GM19099 (cell line): ENCODE data around the gene GYG2.

Experiments used
- POLR2A ChIP-seq: IDR thresholded peaks from 3 replicates; pipeline ENCODE4 v1.6.1; 2011; ENCODE audit warnings: low read depth; ENCODE audit not compliant: insufficient read length; ENCODE audit errors: extremely low read depth

The GYG2 gene

DNA sequence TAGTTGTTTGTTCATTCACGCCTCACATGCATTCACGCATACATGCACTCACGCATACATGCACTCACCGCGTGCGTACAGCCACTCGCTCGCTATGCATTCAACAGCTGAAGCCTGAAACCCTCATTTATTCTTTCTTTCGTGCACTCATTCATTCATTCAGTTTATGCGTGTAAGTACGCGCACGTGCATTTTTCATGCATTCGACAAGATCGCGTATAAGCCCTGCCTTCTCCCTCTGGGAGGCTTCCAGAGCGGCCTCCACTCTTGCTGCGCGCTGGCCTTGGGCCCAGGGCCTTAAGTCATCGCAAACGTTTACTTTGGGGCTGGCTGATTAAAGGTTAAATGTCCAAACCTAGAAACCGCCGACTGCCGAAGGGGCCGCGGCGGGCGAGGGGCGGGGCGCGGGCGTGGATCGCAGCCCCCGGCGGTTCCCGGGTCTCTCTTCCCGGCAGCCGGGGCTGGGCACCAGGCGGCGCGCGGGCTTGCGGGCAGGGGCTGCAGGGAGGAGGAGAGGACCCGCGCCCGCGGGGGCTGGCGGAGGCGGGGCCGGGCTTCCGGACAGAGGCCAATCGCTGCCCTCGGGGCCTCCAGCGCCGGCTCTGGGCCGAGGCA lies at the start of gene GYG2:
GYG2 (plus strand) TSS at position 587 of the 615 bp plus-strand sequence. CDS start 1,259 bp downstream, outside the sequence.
- no peak for TF ChIP-seq POLR2A

DNA sequence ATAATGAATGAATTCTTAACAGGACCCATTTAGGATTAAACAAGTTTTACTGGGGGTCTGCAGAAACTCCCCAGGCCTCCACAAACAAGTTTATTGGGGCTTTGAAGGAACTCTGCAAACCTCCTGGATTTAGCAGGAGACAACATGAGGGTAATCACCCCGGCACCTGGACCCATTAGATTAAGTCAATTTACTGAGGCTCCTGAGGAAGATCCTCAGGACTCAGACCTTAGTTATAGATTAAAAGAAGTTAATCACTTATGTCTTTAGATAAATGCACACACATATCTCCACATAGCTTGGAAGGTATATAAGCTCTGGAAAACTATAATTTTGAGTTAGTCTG lies 47.5 kb upstream of the GYG2 start:
- TF ChIP-seq POLR2A = no peak

DNA sequence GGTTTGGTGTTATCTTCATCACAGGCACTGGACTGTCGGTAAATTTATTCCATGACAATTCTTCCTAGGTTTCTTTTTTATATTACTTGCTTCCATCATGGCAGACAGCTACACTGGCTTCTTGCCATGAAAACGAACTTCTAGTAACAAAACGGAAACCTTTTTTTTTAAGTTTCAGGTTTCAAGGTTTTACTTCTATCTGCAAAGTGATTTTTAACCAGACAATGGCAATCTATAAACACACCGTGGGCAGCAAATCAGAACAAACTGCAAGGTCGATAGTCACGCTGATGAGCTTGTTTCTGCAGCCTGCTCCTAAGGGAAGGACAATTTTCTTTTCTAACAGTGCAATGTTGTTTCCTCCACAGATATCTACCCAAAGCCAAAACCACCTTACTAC lies 47.0 kb upstream of the GYG2 start:
- no peak for TF ChIP-seq POLR2A

DNA sequence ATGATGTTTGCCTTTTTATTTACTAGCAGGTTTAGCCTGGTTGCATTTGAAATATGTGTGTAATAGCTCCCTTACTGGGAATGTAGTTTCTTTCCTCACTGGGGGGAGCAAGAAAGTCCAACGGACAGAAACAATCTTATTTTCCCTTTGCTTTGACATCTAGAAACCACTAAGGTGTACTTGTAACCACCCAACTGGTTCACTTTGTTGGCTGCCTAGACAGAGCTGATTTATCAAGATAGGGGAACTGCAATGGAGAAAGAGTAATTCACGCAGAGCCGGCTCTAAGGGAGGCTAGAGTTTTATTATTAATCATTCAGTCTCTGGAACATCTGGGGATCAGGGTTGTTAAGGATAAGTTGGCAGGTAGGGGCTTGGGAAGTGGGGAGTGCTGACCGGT lies 46.6 kb upstream of the GYG2 start:
- TF ChIP-seq POLR2A = no peak

DNA sequence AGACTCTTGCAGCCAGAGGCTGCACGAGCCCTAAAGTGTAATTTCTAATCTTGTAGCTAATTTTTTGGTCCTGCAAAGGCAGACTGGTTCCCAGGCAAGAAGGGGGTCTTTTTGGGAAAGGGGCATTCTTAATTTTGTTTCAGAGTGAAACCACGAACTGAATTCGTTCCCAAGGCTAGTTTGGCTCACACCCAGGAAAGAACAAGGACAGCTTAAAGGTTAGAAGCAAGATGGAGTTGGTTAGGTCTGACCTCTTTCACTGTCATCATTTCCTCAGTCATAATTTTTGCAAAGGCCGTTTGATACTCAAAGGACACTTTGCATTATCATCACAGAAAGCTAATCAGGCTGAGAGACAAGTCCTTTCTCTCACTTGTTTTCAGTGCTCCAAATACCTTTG lies 46.0 kb upstream of the GYG2 start:
- TF ChIP-seq POLR2A = no peak

DNA sequence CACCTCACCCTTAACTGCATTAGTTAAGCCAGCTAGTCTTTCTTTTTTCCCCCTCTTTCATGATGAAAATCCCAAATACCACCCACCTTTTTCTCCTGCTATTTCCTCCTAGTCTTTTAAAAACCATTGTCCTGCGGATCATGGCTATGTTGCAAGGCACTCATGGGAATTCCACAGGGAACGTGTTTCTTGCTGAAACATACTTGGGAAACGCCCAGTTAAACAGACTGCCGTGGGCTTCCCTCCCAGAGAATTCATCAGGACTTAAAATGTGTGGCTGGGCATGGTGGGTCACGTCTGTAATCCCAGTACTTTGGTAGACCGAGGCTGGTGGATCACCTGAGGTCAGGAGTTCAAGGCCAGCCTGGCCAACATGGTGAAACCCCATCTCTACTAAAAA lies 44.7 kb upstream of the GYG2 start:
- TF ChIP-seq POLR2A = no peak

DNA sequence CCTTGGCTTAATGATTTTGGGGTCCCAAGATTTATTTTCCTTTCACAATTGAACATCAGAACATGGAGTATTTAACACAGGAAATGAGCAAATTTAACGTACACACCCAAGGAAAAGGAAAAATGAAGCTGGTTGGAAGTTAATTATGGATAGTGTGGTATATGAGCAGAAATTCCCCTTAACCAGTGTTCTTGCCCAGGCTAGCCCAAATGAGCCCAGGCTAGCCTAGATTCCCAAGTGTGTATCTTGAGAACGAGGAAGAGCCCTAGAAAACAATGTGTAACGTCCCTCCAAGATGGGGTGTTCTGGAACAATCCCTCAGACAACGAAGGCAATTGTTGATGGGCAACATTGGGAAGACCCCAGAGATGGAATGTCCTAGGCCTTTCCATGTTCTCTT lies 43.2 kb upstream of the GYG2 start:
- no peak for TF ChIP-seq POLR2A

DNA sequence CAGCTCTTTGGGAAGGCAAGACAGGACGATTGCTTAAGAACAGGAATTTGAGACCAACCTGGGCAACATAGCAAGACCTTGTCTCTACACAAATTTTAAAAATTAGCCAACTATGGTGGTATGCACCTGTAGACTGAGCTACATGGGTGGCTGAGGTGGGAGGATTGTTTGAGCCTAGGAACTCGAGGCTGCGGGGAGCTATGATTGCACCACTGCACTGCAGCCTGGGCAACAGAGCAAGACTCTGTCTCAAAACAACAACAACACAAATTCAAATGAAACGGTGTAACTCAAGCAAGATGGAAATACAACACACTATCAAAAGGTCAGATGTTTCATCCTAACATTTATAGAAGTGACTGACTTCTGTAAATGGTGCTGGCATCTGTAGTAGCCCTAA lies 39.8 kb upstream of the GYG2 start:
- no peak for TF ChIP-seq POLR2A

DNA sequence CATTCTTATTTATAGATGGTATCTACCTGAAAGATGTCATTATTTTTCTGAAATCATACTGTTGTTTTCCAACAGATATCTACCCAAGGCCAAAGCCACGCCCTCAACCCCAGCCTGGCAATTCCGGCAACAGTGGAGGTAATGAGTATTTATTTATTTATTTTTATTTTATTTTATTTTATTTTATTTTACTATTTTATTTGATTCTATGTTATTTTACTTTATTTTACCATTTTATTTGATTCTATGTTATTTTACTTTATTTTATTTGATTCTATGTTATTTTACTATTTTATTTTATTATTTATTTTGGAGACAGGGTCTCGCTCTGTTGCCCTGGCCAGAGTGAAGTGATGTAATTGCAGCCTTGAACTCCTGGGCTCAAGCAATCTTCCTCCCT lies 39.2 kb upstream of the GYG2 start:
- no peak for TF ChIP-seq POLR2A

DNA sequence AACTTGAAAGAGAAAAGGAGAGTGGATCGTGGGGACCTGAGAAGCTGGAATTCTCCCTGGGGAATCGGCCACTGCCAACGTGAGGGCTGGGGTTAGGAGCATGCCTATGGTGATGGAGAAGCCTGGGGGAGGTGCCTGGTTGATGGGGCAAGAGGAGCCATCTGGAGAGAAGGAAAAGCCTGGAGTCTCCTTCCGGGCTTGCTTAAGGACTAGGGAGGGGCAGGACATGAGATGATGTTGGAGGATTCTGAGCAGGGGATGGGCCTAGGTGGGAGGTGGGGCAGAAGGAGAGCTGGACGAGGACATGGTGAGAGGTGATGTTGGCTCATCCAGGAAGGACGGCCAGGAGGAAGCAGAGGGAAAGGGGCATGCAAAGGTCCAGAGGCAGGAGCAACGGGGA lies 35.0 kb upstream of the GYG2 start:
- no peak for TF ChIP-seq POLR2A

DNA sequence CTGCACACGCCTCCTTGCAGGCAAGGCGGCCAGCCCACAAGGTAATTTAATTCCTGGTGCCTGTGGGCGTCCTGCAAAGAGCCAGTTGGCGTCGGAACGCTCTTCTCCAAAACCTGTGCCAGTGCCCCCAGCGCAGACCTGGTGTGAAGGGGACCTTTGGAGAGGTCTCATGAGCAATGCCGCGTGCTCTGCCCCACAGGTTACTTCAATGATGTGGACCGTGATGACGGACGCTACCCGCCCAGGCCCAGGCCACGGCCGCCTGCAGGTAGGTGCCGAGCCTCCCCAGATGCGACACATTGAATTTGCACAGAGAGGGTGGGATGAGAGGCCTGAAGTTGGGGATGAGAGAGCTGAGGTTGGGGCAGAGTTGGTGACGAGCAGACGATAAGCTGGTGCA lies 34.4 kb upstream of the GYG2 start:
- no peak for TF ChIP-seq POLR2A

DNA sequence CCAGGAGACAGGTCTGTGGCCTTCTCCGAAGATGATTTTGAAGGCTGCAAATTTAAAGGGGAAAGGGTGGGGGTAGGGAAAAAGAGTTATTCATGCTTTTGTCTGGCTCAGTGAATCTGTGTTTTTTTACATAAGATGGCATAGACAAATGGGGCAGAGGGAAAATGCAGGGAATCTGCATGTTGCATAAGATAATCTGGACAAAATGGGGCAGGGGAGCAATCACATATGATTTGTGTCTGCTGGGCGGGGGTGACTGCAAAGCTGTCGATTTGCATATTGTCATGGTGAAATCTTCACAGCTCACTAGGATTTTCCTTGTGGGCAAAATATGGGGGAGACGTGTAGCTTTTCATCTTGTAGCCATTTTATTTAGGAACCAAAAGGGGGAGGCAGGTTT lies 29.4 kb upstream of the GYG2 start:
- no peak for TF ChIP-seq POLR2A

DNA sequence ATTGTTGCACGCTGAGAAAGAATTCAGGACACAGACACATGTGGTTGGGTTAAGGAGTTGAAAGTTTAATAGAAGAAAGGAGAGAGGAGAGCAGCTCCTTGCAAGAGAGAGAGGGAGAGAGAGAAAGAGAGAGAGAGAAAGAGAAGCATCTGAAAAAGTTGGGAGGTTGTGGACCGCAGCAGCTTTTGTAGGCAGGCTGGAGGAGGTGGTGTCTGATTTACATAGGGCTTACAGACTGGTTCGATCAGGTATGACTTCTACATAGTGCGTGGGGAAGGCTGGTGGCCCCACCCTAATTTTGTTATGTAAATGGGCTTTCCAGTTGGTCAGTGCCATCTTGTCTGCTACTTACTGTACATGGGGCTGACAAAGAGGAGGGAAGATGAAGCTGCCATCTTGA lies 27.5 kb upstream of the GYG2 start:
- TF ChIP-seq POLR2A = no peak

DNA sequence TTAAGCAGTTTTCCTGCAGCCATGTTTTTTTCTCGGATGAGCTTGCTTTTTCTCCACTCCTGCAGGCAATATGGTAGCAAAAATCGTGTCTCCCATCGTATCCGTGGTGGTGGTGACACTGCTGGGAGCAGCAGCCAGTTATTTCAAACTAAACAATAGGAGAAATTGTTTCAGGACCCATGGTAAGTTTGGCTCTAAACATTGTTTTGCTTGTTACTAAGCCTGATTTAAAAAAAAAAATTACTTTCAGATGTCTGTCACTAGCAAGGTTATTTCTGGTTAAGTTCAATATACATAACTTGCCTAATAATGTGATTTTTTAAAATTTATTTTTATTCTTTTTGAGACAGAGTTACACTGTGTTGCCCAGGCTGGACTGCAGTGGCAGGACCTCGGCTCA lies 17.5 kb upstream of the GYG2 start:
- no peak for TF ChIP-seq POLR2A

DNA sequence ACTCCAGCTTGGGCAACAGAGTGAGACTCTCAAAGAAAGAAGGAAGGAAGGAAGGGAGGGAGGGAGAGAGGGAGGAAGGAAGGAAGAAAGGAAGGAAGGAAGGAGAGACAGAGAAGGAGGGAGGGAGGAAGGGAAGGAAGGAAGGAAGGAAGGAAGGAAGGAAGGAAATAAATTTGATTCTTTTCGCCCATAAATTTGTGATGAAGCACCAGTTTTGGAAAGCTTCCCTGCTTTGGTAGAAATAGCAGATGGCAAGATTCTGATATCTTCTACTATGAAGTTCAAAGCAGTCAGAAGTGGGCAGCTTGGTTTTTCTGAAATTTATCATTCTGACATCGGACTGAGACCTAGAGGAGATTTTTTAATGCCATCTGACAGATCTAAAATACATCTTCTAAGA lies 11.7 kb upstream of the GYG2 start:
- TF ChIP-seq POLR2A = no peak

DNA sequence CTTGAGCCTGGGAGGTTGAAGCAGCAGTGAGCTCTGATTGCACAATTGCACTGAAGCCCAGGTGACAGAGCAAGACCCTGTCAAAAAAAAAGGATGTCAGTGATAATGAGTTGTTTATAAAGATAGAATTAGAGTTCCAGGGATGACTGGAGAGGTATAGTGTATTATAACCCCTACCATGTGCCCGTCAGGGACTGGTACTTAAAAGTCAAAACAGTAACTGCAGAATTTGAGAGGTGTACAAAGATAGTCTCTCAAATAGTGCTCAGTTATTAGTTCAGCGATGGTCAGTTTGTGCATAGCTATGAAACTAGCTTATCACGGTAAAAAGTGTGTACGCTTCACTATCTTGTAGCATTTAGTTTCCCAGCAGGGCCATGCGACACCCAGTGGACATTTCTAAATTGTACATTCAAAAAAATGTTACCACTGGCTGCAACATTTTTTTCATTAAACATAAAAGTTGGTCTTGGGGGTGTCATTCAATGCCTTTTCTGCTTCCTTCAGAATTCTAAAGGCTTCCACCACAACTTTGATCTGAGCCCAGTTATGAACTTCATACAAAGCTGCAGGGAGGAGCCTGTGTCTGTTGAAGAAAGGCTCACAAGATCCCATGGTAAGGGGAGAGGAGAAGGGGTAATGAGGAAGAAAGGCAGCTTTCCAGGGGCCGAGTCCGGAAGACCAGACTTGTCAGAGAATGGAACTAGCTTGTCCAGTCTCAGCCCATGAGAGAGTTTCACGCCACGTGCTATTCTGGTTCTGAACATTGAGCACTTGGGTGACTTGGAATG lies 9.2 kb upstream of the GYG2 start:
- no peak for TF ChIP-seq POLR2A

DNA sequence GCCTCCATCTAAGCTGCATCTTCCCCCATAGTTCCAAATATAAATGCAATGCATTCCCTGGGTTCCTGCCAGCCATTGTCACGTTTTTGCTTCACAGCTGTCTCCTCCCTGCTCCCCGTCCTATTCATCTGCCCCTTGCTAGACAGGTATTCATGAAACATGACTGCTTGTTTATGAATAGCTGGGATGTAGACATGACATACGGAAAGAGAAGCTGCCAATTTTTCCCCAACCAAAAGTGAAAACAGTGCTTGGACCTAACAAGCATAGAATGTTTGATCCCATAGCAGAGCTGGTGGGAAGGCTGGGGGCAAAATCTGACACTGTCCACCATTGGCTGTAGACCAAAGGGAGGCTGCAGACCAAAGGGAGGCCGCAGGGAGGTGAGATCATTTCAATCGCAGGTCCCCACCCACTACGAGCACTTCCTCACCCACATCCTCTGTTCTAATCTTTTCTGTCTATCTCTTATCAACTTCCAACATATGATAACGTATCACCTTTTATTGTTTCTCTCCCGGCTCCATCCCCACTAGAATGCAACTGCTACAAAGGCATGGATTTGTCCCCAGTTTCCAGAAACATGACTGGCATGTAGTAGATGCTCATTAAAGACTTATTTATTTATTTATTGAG lies 8.5 kb upstream of the GYG2 start:
- no peak for TF ChIP-seq POLR2A

DNA sequence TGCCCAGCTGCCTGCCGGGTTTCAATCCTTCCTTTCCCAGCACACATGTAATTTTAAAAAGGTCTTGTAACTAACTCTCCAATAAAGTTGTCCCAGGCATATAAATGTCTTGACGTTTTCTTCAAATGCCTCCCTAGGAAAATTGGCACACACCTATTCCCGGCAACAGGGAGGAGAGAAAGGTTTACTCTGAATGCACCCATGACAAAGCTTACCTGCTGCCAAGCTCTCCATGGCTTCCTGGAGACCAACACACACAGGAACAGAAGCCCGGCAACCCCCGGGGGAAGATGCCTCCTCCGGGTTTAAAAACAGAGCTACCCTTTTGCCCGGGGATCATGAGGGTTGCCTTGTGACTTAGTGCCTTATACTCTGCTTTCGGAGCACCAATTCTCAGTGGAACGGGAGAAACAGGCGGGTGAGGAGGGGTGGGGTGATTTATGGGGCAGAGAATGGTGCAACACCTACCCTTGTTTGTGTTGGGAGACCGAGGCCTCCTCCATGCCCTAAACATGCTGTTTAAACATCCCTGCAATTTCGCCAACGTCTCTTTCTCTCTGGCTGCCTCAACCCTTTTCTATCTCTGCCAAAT lies 4.8 kb upstream of the GYG2 start:
- no peak for TF ChIP-seq POLR2A
